Renal cortex interstitium (tissue), 11 donors: ENCODE measurements around the gene KCNJ6. TPM values are rescaled to one million over a fixed set of nuclear protein-coding genes. Genes with fewer than 3 reads are reported as not detected.
"Not testable (repeated sequence)": the region's sequence is repeated elsewhere in the genome, so short reads cannot be mapped to it uniquely, and the experiment has no call there.

Experiments
- DNase-seq, 11 donors: peaks; one replicate each; pipeline ENCODE4 v3.0.0-alpha.2; 2013; ENCODE audit warnings: low read depth in 9 of 11, low spot score in 4 of 11; ENCODE audit errors: extremely low read depth in 1 of 11
- polyA plus RNA-seq, 3 donors: library from polyadenylated mRNA; unstranded; fragments of 120-200 nt; gene quantifications; one replicate each; pipeline ENCODE4 v1.2.1, GENCODE V29; 2013; ENCODE audit not compliant: insufficient read length in 3 of 3

KCNJ6 gene
- polyA plus RNA-seq, 3 donors = 0.26 to 0.29 (median 0.28) TPM

DNA sequence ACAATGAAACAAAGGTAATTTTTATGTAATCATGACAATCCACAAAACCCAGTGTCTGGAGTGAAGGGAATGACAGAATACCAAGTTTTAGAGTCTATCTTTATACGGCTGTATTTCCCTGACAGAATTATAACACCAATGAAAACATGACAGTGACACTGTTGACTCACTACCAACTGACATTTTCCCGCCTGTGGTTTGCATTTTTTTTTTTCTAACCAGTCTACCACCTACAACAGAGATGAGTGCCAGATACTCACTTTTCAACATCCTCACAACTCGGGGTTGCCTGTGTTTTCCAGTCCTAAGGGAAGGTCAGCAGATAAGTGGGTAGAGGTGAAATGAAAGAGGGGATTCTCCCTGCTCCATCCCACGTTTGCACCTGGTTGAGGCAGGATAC, 118.9 kb downstream of the KCNJ6 start:
- no peak for DNase-seq

DNA sequence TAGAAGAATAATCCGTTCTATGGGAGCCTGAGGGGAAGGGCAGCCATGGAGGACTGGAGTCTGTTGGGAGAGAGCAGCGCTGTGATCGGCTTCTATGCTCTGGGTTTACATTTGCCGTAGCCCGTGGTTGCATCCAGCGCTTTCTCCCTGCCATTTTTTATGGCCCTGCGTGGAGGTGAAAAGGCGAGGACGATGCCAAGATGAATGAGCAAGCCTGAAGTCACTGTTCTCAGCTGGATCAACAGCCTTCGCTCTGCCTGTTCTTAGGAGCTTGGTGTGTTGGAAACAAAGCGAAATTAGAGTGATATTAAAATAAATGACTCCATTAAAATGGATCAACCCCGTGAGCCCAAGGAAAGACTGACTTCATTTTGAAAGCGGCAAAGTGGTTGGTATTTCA, 120.2 kb downstream of the KCNJ6 start:
- no peak for DNase-seq

DNA sequence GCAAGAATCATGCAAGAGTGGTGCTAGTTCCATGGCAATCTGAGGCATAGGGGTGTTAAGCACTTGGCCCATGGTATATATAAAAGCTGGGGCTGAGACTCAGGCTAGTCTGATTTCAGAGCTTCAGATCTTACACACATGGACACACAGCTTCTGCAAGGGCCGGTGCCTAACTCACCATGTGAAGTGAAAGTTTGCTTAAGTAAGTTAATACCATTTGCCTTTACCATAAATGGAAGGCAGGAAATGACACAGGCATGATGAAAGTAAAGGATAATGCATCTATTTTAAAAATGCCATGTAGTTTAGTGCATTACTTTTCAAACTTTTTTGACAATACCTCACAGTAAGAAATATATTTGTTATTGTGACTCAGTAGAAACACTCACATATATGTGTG, 122.6 kb downstream of the KCNJ6 start:
- no peak for DNase-seq

DNA sequence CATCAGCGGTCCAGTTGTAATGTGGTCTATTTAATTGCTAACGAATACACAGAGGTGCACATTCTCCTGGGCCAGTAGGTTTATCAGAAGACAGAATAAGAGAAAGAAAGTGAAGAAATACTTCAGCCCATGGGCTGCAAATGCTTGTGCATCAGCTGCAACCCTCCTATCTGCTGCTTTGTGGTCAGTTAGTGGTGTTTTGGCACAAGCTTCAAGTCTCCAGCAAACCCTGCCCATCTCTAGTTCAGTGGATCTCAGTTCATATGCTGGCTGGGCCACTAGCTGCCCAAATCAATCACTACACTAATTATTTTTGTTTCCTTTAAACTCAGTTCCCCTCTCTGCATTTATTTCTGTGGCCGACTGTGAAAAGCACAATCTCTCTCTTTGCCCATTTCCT, 124.2 kb downstream of the KCNJ6 start:
- no peak for DNase-seq

DNA sequence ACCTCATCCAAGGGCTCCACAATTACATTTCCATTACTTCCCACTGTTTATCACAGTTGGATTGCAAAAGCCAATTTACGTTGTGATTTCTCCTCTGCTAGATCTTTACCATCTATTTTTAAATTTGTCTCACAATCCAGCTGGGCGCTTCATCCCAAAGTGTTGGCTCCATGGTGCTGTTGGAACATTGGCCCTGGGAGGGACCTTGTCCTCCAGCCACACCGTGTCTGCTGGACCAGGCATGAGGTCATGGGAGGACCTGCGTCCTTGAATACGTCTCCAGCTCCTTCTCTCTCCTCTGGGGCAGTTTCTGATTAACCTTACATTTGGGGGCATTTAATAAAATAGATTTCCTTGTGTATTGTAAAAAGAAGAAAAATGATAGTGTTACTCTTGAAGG, 125.4 kb downstream of the KCNJ6 start:
- no peak for DNase-seq

DNA sequence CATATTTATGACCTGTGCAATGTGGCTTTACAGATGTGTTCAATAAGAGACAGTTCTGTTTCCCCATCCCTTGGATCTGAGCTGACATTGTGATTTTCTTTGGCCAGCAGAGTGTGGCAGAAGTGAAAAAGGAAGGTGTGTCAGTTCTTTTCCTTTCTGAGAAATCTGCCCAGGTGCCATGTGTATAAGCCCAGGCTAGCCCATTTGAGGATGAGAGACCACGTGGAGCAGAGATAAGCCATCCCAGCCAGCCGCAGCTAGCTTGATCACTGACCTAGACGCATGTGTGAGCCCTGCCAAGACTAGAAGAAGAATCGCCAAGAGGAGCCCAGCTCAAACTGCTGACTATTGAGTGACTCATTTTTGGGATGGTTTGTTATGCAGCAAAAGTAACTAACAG, 127.8 kb downstream of the KCNJ6 start:
- no peak for DNase-seq

DNA sequence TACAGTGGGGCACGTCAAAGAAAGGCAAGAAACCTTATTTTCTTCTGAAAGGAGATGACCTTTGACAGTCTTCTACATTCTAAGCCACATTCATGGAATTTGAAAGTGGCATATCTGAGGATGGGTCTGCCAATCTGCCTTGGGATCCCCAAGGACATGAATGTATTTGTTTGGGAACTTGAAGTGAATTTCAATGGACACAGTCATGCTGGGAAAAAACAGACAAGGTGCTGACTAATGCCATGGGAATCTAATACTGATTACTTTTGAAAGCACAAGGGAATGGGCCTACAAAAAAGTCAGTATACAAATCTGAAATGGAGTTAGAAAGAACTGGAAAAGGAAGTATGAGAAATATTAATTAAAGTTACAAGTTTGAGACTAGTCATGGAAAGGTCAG, 128.8 kb downstream of the KCNJ6 start:
- DNase-seq = no peak

DNA sequence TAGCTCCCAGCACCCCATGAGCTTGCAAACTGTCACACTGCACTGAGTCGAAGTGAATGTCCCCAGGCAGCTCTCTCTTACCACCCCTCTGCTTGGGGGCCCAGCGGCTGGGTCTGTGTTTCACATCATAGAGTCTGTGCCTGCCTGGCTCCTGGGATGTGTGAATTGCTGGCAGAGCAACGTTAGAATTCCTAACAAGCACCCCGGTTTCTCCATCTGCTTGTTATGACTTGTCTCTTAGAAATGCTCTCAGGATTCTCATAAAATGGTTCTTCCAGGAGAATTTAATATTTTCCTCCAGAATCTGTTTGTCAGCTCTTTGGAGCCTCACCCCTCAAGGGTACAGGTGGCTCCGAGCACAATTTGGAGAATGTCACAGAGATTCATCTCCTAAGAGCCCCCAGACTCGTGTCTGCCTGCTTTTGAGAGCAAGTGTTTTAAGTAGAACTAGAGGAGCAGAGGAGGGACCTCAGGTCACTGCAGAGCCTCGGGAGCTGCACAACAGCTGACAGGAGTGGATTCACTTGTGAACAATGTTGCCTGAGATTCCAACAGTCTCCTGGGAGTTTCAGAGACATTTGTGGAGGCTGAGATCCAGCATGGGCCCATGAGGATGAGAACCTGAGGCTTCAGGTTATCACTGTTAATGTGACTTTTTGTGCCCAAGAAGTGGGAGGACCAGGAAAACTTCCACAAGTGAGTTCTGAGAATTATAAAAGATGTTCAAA, 131.5 kb downstream of the KCNJ6 start:
- no peak for DNase-seq

DNA sequence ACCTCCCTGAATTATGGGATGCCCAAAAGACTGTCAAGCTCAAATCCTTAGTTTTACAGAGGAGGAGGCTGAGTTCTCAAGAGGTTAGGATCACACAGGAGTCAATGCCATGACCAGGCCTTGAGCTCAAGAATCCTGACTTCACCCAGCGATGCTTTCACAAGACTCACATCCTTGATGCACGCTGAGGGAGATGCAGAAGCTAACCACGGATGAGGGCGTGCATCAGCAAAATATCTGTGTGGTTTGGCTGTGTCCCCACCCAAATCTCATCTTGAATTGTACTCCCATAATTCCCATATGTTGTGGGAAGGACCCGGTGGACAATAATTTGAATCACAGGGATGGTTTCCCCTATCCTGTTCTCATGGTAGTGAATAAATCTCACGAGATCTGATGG, 133.2 kb downstream of the KCNJ6 start:
- DNase-seq = no peak

DNA sequence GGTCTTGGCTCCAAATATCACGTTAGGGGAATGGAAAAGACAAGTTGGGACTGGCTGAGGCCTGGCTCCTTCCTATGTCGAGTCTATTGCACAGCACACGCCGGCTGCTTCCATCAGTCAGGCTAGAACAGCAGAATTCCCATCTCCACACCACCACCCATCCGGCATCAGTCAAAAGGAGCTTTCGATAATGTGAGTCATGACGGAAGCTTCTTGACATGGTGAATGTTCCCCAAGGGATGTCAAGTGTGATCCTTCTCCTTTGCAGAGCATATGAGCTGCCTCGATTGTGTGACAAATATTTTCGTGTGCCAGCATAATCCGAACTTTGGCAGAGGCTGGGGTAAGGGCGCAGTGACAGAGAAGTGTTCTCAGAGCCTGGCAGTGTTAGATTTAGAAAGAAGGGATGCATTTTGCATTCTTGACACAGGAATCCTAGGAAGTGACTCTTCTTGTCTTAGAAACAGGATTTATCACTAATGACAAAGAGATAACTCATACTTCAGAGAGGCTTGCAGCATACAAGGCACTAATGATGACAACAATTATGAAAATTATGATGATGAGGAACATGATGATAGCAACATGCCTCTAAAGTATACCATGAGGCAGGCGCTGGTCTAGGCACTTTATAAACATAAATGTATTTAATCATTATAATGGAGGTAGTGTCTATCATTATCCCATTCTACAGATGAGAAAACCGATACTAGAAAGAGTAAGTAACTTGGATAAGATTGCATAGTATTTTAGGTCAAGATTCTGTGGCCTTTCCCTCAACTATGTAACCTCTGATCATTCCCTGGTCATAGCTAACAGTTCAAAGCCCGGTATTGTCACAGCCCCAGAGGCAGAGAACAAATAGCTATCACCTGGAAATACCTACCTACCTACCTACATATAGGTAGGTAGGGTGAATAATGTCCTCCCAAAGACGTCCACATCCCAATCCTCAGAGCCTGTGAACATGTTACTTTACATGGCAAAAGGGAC, 135.0 kb downstream of the KCNJ6 start:
- DNase-seq = no peak

DNA sequence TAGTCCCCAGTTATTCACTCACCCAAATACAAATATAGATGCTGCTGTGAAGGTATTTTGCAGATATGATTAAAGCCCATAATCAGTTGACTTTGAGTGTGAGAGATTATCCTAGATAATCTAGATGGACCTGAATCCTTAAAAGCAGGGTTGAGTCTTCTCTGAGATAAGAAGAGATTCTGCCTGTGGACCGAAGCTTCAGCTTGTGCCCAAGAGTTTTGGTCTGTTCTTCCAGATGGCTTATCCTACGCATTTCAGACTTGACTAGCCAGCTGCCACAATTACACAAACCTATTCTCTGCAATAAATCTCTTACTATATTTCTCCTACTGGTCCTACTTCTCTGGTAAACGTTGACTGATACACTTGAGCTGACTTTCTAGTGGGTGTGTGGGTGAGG, 145.1 kb downstream of the KCNJ6 start:
- no peak for DNase-seq

DNA sequence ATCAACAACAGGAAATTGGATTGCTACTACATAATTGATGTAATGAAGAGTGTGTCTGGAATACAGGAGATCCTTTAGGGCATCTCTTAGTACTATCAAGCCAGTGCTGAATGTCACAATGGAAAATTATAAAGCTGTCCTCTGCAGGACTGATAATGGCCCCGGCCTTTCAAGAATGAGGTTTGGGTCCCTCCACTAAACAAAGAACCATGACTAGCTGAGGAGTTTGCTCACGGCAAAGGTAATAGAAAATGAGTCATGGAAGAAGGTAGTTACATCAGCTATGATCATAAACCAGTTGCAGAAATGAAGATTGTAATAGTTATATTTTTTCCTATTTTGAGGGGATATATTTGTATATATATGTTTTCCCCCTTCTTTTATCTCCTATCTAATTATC, 145.8 kb downstream of the KCNJ6 start:
- no peak for DNase-seq

DNA sequence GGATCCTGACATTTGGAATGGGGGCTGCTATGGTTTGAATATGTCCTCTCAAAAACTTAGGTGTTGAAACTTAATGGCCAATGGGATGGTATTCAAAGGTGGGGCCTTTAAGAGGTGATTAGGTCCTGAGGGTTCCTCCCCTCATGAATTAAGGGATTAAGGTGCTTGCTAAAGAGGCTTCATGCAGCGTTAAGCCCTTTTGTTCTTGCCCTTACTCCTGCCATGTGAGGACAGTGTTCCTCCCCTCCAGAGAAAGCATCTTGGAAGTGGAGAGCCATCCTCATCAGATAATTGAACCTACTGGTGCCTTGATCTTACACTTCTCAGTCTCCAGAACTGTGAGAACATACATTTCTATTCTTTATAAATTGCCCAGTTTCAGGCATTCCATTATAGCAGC, 146.6 kb downstream of the KCNJ6 start:
- no peak for DNase-seq

DNA sequence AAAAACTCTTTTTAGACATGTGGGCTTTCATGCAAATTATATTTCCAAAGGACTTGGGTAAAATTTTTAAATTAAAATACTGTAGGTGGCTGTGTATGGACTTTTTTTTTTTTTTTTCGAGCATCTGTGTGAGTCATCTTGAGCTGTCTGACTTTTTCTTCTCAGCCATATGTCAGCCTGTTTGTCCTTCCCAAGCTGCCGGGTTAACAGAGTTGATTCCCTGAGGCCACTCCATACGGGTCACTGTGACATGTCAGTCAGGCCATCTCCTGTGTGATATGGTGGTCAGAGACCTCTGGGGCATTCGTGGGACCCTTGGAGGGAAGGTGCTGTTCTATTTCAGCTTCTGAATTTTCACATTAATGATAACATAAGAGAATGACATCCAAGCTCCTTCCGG, 148.3 kb downstream of the KCNJ6 start:
- DNase-seq = no peak

DNA sequence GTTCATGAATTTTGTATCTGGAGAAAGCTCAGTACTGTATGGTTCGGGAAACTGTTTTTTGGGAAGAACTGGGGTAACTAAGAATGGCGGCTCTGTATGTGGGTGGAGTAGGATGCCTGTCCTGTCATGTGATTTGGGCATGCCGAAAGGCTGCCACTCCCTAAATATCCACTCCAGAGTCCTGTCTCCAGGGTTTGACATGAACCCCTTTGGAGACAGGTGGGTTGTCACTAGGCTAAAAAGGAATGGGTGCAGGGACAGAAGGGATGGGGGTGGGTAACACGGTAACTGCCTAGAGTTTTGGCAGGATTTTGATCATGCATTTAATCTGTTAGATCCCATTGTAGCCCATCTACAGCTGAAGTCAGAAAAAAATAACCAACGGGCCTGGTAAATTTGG, 150.1 kb downstream of the KCNJ6 start:
- no peak for DNase-seq

DNA sequence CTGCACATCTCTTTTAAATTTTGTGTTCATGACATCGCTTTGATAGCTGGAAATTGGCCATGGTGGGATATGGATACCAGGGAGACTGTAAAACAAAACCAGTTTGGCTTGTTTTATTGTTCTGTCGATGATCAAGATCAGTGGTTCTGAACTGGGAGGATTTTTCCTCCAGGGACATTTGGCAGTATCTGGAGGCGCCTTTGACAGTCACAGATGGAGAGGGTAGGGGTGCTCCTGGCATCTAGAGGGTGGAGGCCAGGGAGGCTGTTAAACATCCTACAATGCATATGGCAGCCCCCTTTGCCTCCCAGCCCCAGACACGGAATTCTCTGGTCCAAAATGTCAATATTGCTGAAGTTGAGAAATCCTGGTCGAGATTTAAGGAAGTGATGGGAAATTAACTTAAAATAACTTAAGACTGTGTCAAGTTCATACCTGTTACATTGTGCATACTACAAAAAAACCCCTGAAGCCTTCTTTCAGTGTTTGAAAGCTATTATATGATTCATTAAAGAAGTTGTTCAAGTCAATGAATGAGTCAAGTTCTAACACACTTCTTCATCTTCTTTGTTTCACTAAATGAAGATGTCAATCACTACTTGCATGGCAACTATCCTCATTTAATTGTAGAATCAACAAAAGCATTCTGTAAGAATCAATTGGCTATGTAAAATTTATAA, 150.9 kb downstream of the KCNJ6 start:
- DNase-seq = no peak

DNA sequence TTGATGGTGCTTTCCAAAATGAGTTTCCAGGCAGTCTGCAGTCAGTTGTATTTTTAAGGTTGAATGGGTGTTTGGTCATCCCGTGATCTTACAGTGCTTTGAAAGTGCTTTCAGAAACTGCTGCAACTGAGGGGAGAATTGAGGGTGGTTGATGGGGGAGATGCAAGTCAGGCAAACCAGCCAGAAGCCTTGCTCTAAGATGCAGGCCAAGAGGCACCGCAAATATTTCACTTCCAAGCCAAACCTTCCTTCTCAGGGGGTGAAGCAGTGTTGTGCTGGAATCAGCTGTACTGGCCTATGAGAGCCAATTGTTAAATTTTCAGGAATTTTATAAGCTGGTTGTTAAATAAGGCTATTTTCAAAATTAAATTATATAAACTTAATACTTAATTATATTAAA, 151.6 kb downstream of the KCNJ6 start:
- no peak for DNase-seq

DNA sequence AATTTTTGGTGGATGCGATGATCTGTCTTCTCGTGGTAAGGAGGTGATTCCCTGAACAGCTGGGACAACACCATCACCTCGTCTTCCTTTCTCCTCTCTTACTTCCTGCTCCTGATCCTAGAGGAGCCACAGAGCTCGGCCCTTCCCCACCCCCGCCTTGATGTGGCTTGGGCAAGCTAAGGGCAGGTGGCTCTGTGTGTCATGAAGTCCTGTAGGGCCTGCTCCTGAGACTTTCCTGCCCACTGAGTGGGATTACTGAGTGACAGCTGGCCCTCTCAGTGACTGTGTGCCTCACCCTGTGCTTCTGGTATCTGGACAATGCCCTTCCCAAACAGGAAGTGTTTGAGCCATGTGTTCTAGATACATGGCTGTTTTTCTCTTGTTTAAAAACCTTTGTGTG, 153.0 kb downstream of the KCNJ6 start:
- no peak for DNase-seq

DNA sequence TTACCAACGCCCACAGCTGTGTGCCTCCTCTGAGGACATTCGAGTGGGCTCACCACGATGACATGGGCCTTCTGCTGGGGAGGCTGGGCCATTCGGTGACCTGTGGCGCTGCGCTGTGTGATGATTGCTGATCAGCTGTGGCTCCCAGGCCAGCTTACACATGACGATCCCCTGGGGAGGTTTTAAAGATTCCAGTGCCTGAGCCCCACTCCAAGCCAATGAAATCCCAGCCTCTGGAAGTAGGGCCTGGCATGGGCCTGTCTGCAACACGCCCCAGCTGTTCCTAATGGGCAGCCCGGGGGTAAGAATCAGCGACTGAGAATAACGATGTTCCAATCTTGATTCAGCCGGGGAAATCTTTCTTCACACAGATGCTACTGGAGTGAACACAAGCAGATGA, 153.7 kb downstream of the KCNJ6 start:
- no peak for DNase-seq

DNA sequence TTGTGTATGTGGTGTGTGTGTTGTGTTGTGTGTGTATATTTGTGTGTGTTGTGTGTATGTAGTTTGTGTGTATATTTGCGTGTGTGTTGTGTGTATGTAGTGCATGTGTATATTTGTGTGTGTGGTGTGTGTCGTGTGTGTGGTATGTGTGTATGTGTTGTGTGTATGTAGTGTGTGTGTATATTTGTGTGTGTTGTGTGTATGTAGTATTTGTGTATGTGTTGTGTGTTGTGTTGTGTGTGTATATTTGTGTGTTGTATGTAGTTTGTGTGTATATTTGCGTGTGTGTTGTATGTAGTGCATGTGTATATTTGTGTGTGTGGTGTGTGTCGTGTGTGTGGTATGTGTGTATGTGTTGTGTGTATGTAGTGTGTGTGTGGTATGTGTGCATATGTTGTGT, 154.9 kb downstream of the KCNJ6 start:
- DNase-seq = not testable (repeated sequence)
